Epithelial cell of prostate (primary cell): ENCODE results near the gene CDC42BPA.

ENCODE experiments used
- DNase-seq: peaks from one replicate; pipeline ENCODE4 v3.0.0-alpha.2; 2011; ENCODE audit warnings: low read depth, low spot score
- H3K27ac ChIP-seq: fragments of 450-650 bp; 2 replicates; pipeline ENCODE4 v1.5.1; 2017; ENCODE audit warnings: mild to moderate bottlenecking

CDC42BPA gene

DNA sequence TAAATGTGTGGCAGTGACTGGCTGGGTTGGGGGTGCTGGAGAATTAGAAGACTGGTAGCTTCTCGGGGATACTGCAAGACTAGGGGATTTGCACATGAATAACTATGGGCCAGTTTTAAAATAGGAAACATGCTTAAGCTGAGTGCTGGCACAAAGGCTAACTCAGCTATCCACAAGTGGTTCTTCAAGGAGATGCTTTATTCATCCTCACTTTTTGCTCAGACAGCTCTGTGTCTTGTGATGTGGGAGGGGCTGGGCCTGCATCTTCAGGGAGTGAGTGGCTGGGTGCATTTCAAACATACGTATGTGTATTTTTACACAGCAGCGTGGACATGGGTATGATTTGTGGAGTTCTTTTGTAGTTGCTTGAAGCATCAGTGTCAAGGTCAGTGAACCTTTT lies 375.9 kb downstream of the CDC42BPA start:
- no peak overlapping the region for H3K27ac ChIP-seq
- no peak for DNase-seq

DNA sequence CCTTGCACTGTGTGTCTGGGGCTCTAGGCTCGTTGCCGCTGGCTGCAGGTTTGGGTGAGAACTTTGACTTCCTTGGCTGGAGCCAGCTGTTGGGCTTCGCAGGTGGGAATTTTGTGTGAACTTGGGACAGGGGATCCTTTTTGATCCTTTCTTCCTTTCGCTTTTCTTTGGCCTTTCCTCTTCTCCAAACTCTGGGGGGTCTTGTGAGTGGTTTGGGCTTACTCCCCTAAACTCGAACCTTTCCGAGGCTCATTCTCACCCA lies 377.6 kb downstream of the CDC42BPA start:
- no peak for DNase-seq
- H3K27ac ChIP-seq, result no peak overlapping the region

DNA sequence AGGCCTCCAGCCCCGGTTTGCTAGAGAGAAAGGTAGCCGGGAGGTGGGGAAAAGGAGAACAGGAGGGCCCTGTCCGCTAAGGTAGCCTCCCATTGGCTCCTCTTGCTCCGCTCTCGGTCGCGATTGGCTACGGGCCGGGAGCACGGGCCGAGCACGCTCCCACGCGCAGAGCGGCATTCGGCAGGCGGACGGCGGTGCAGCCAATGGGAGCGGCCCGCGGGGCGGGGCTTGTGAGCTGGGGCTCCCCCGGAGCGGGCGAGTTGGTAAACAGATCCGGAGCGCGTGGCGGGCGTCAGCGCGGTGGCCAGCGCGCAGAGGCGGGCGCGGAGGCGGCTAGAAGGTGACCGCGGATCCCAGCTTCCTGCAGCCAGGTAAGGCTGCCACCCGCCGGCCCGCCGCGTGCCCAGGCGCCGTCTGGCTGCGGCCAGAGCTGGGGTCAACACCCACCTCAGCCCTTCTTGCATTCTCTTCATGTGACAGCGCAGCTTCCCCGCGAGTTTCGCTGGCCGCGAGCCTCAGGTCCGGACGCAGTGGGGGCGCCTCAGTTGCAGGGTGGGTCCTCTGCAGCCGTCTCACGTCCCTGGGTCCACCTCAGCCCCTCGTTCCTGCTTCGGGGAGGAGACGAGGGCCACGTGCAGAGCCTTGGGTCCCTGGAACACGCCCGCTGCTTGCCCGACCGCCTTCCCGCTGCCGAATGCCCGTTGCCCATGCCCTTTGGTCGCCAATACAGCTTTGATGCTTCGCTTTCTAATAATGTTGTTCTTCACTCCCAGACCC lies 378.1 kb downstream of the CDC42BPA start, which contains the start of gene COQ8A:
COQ8A (plus strand) TSS at position 266 of the 777 bp plus-strand sequence. CDS start 21,092 bp downstream, outside the sequence.
- DNase-seq, result peak; percentile 97
- H3K27ac ChIP-seq, result peak within 1 kb of the TSS; percentile 77
